SK-N-SH (cell line): ENCODE data around the gene BTN1A1. TPM values are rescaled to one million over a fixed set of nuclear protein-coding genes. Genes with fewer than 3 reads are reported as not detected.

ENCODE experiments used
- CTCF ChIA-PET: fragments of 300-600, 350-600 bp; formaldehyde crosslinking; extraction: SDS; loops from one replicate; lab custom pipeline; 2021; lab: Yijun Ruan, JAX
- POLR2A ChIA-PET: fragments of 350-600 bp; sonication (Branson Sonifier 250); formaldehyde crosslinking; extraction: SDS; loops from one replicate; lab custom pipeline; 2020; ENCODE audit warnings: antibody characterized with exemption, inconsistent platforms; lab: Yijun Ruan, JAX
- DNase-seq: peaks from one replicate; pipeline ENCODE4 v3.0.0; 2012
- H2AFZ ChIP-seq: fragments of 200-600 bp; sonication (generic); 2 replicates; pipeline ENCODE4 v1.8.1; 2016; ENCODE audit warnings: antibody characterized with exemption, mild to moderate bottlenecking, low read depth
- H3F3A ChIP-seq: fragments of 200-600 bp; sonication (generic); replicated peaks from 2 replicates; pipeline ENCODE3; 2016; ENCODE audit warnings: antibody characterized with exemption, mild to moderate bottlenecking; ENCODE audit not compliant: insufficient read depth
- H3K27ac ChIP-seq, 2 experiments: fragments of 200-500 bp in 1 of 2; fragments of 200-600 bp in 1 of 2; sonication (Bioruptor generic) in 1 of 2; sonication (generic), shearing (Covaris generic) in 1 of 2; 2 replicates each; pipeline versions ENCODE4 v1.5.1 to v1.6.1; 2014 to 2016; ENCODE audit warnings: low read depth in 2 of 2, inconsistent platforms in 1 of 2, low read length in 1 of 2, mild to moderate bottlenecking in 1 of 2, mixed read lengths in 1 of 2
- H3K27me3 ChIP-seq: fragments of 200-600 bp; sonication (generic), shearing (Covaris generic); 2 replicates; pipeline ENCODE4 v1.6.1; 2016; ENCODE audit warnings: mixed run types; ENCODE audit not compliant: insufficient read depth
- H3K36me3 ChIP-seq, 2 experiments: fragments of 200-500 bp in 1 of 2; fragments of 200-600 bp in 1 of 2; sonication (Bioruptor generic) in 1 of 2; sonication (generic) in 1 of 2; replicated peaks in 1 of 2; 2 replicates each; pipeline versions ENCODE3 to v1.5.1; 2014 to 2016; ENCODE audit warnings: low read length in 1 of 2, mild to moderate bottlenecking in 1 of 2; ENCODE audit not compliant: insufficient read depth in 2 of 2, control insufficient read depth in 1 of 2
- H3K4me1 ChIP-seq, 2 experiments: fragments of 200-500 bp in 1 of 2; fragments of 200-600 bp in 1 of 2; sonication (Bioruptor generic) in 1 of 2; sonication (generic), shearing (Covaris generic) in 1 of 2; 2 replicates each; pipeline versions ENCODE4 v1.5.1 to v1.6.1; 2014 to 2016; ENCODE audit warnings: low read depth in 1 of 2, low read length in 1 of 2, mixed run types in 1 of 2; ENCODE audit not compliant: insufficient read depth in 2 of 2, control insufficient read depth in 1 of 2
- H3K4me2 ChIP-seq: fragments of 200-600 bp; sonication (generic), shearing (Covaris generic); 2 replicates; pipeline ENCODE4 v1.6.1; 2017; ENCODE audit warnings: mixed run types
- H3K4me3 ChIP-seq, 2 experiments: fragments of 200-500 bp in 1 of 2; fragments of 200-600 bp in 1 of 2; sonication (Bioruptor generic) in 1 of 2; sonication (generic), shearing (Covaris generic) in 1 of 2; 2 replicates each; pipeline versions ENCODE4 v1.5.1 to v1.8.1; 2014 to 2016; ENCODE audit warnings: low read depth in 2 of 2, inconsistent platforms in 1 of 2, low read length in 1 of 2, mild to moderate bottlenecking in 1 of 2, mixed read lengths in 1 of 2, moderate library complexity in 1 of 2
- H3K79me2 ChIP-seq: fragments of 200-600 bp; sonication (generic); 2 replicates; pipeline ENCODE4 v1.8.1; 2017; ENCODE audit warnings: mild to moderate bottlenecking; ENCODE audit not compliant: insufficient read depth
- H3K9ac ChIP-seq: fragments of 200-600 bp; sonication (generic); 2 replicates; pipeline ENCODE4 v1.6.1; 2017; ENCODE audit warnings: mixed run types
- H3K9me2 ChIP-seq: fragments of 200-600 bp; sonication (generic); 2 replicates; pipeline ENCODE4 v1.6.1; 2017; ENCODE audit warnings: mixed run types
- H3K9me3 ChIP-seq: fragments of 200-600 bp; sonication (generic); 2 replicates; pipeline ENCODE4 v1.6.1; 2017; ENCODE audit warnings: mixed run types, mild to moderate bottlenecking, moderate library complexity
- H4K20me1 ChIP-seq: fragments of 200-600 bp; sonication (generic); 2 replicates; pipeline ENCODE4 v1.6.1; 2017; ENCODE audit warnings: mild to moderate bottlenecking, mixed run types; ENCODE audit not compliant: insufficient read depth
- FOSL2 ChIP-seq: IDR thresholded peaks from 2 replicates; pipeline ENCODE4 v1.4.0; 2012; ENCODE audit warnings: low read depth, mild to moderate bottlenecking, moderate library complexity, borderline replicate concordance
- GATA2 ChIP-seq: sonication (generic); formaldehyde crosslinking; IDR thresholded peaks from 2 replicates; pipeline ENCODE4 v1.5.0; 2020; ENCODE audit warnings: mild to moderate bottlenecking, missing genetic modification reagents
- IRF3 ChIP-seq: fragments of 150-350 bp; IDR thresholded peaks from 2 replicates; pipeline ENCODE4 v1.6.1; 2016; ENCODE audit warnings: mild to moderate bottlenecking, low read depth, low read length
- MXI1 ChIP-seq: IDR thresholded peaks from 2 replicates; pipeline ENCODE4 v1.6.1; 2012; ENCODE audit warnings: mild to moderate bottlenecking, low read depth, low read length, improper control_type of control experiment
- PBX3 ChIP-seq: IDR thresholded peaks from 2 replicates; pipeline ENCODE4; 2012
- POLR2AphosphoS5 ChIP-seq: IDR thresholded peaks from 2 replicates; pipeline ENCODE4 v1.6.1; 2012; ENCODE audit warnings: low read depth, low read length
- RCOR1 ChIP-seq: fragments of 150-350 bp; IDR thresholded peaks from 2 replicates; pipeline ENCODE4 v1.6.1; 2017; ENCODE audit warnings: antibody characterized with exemption, low read length
- RFX5 ChIP-seq: IDR thresholded peaks from 2 replicates; pipeline ENCODE4 v1.6.1; 2012; ENCODE audit warnings: mild to moderate bottlenecking, improper control_type of control experiment, low read length
- SIN3A ChIP-seq: IDR thresholded peaks from 2 replicates; pipeline ENCODE4 v1.6.1; 2012; ENCODE audit warnings: low read depth, mild to moderate bottlenecking, low read length, moderate library complexity, borderline replicate concordance
- TAF1 ChIP-seq: IDR thresholded peaks from 2 replicates; pipeline ENCODE4 v1.6.1; 2012; ENCODE audit warnings: low read depth, mild to moderate bottlenecking, low read length, moderate library complexity, borderline replicate concordance
- TEAD4 ChIP-seq: IDR thresholded peaks from 2 replicates; pipeline ENCODE4 v1.4.0; 2012; ENCODE audit warnings: mild to moderate bottlenecking, borderline replicate concordance; ENCODE audit not compliant: insufficient read depth
- YY1 ChIP-seq: IDR thresholded peaks from 2 replicates; pipeline ENCODE4 v1.4.0; 2012; ENCODE audit warnings: low read depth, mild to moderate bottlenecking
- WGBS: methylation state at CpG from one replicate; pipeline ENCODE4 v1.1.6; 2017; ENCODE audit warnings: low lambda C conversion rate; 5-methylcytosine and 5-hydroxymethylcytosine counted together
- polyA plus RNA-seq, 3 experiments: library from polyadenylated mRNA; depleted of rRNA; stranded (reverse); fragments of >200 nt; gene quantifications; 2 replicates each; pipeline ENCODE4 v1.2.3, GENCODE V29; 2012
- TF ChIP-seq, protein P1 (sequence below): fragments of 200-600 bp; sonication (generic); IDR thresholded peaks from 2 replicates; pipeline ENCODE4 v1.6.1; 2017; ENCODE audit warnings: antibody characterized with exemption, mild to moderate bottlenecking, moderate library complexity

BTN1A1 gene
- polyA plus RNA-seq, 1 of the 3 experiments (the other 2 are of a cell fraction), result not detected

DNA sequence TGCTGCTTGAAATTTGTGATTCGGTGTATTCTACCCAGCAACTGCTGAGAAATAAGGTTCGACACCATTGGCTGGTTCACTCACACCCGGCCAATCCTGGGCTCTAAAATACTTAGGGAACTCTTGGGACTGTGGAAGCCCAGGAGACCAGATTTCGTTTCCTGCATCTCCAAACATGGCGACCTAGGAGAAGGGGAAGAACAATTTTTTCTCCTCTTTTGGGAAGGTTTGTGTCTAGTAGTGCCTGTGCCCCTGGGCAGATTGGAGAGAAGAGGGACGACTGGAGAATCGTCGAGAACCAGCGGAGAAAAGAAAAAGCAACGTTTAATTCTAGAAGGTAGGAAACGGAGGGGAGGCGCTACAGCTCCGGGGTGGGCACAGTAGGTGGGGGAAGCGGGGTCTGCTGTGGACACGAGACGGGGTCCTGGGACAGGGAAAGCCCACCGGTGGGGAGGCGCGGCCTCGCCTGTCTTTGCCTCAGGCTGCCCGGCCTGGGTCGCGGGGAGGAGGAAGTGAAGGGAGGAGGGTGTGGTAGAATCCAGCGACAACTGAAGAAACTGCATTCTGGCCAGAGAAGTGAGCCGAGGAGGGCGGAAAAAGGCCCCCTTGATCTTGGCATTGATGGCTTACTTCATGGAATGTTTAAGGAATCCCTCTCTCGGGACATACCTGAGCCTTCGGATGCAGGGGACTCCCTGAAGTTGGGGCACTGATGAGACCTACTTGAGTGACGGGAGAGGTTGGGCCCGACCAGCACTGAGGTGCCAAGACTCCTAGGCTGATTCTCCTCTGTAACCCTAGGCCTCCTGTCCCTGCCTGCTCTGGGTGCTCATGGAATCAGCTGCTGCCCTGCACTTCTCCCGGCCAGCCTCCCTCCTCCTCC lies 42.1 kb upstream of the BTN1A1 start, which contains the start of gene BTN2A1:
Gene BTN2A1, plus strand, starts transcription at position 150 of the 883 bp plus-strand sequence. Its CDS starts 682 bp downstream, at position 832.
- Histone ChIP-seq H3K9ac (peak within 1 kb of the TSS; percentile 80), H3F3A (no peaks in the 10 kb centered on the region), H3K9me3 (no peaks in the 10 kb centered on the region), H3K4me1 (peaks cover 13 to 18% of the 10 kb centered on the region in 2 experiments; a peak in 1 of 4 replicates), H3K27me3 (no peaks in the 10 kb centered on the region), H3K36me3 (peaks cover 18 to 22% of the 10 kb centered on the region in 2 experiments), H4K20me1 (no peaks in the 10 kb centered on the region), H3K4me3 (peak within 1 kb of the TSS; percentile 73 to 86), H3K4me2 (peak within 1 kb of the TSS; percentile 90)
- peak; percentile 87 for DNase-seq
- CTCF ChIA-PET, result no interaction called here
- TF ChIP-seq IRF3 (0 out of 2 replicates have a peak, but pooled peaks have one; percentile 35), SIN3A (no peak), TAF1 (peak; percentile 45; the same call in 1 of the 2 replicates), FOSL2 (no peak), YY1 (peak; percentile 88), MXI1 (no peak), RFX5 (peak; percentile 99), POLR2AphosphoS5 (peak; percentile 77; the same call in 1 of the 2 replicates), PBX3 (no peak), RCOR1 (no peak), TEAD4 (no peak), GATA2 (no peak)
- TF ChIP-seq, protein P1, sequence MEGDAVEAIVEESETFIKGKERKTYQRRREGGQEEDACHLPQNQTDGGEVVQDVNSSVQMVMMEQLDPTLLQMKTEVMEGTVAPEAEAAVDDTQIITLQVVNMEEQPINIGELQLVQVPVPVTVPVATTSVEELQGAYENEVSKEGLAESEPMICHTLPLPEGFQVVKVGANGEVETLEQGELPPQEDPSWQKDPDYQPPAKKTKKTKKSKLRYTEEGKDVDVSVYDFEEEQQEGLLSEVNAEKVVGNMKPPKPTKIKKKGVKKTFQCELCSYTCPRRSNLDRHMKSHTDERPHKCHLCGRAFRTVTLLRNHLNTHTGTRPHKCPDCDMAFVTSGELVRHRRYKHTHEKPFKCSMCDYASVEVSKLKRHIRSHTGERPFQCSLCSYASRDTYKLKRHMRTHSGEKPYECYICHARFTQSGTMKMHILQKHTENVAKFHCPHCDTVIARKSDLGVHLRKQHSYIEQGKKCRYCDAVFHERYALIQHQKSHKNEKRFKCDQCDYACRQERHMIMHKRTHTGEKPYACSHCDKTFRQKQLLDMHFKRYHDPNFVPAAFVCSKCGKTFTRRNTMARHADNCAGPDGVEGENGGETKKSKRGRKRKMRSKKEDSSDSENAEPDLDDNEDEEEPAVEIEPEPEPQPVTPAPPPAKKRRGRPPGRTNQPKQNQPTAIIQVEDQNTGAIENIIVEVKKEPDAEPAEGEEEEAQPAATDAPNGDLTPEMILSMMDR, result peak; percentile 22; the same call in 1 of the 2 replicates
- TF ChIP-seq, all 33 proteins: peak for 6
- H3K9me2 ChIP-seq, result no peaks in the 10 kb centered on the region
- peaks cover 46% of the 10 kb centered on the region for H3K79me2 ChIP-seq
- H3K27ac ChIP-seq, result peak within 1 kb of the TSS; percentile 74 to 94
- 1% methylated on average over 29 of the region's 31 CpGs for WGBS
- POLR2A ChIA-PET, result no interaction called here
- peak within 1 kb of the TSS; percentile 98 for H2AFZ ChIP-seq
